ENCODE data around the gene SFPQ.

The SFPQ gene

GRCh38 chr1:35202048-35202719, 9.2 kb upstream of the SFPQ start:
- peak; percentile 90 for TF ChIP-seq CTCF (IDR thresholded peaks at IDR 0.05; ENCODE audit: insufficient read depth, missing control alignments)
- FAIRE-seq (peak; percentile 87), DNase-seq (ENCODE audit: insufficient read length, low spot score) (peak; percentile 38)

DNA sequence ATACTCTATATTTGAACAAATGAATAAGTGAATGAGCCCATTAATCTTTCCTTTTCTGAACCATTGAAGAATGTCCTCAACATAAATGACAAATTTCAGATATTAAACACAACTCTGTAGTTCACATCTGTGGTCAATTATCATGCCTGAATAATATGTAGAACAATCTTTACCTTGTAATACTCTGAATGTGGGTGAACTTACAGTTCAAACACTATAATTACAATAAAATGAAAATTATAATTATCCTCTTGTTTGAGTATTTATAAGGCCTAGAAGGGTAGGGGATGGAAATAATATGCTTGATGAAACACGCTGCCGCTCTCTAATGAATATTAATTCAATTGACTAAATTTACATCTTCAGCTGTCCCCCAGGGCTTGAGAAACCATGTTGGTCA, 8.7 kb upstream of the SFPQ start:
- no peak for TF ChIP-seq CTCF (IDR thresholded peaks at IDR 0.05; ENCODE audit: insufficient read depth, missing control alignments)
- FAIRE-seq (no peak), DNase-seq (ENCODE audit: insufficient read length, low spot score) (no peak)

- no peak for TF ChIP-seq CTCF (IDR thresholded peaks at IDR 0.05; ENCODE audit: insufficient read depth, missing control alignments)
- DNase-seq (ENCODE audit: insufficient read length, low spot score) (peak; percentile 45), FAIRE-seq (no peak)
Measured at GRCh38 chr1:35192056-35192852, 691 bp downstream of the SFPQ start.

- DNase-seq (ENCODE audit: insufficient read length, low spot score) (no peak), FAIRE-seq (no peak)
- TF ChIP-seq CTCF (IDR thresholded peaks at IDR 0.05; ENCODE audit: insufficient read depth, missing control alignments), result no peak
Measured at GRCh38 chr1:35191429-35192055, 1.4 kb downstream of the SFPQ start.

- DNase-seq (ENCODE audit: insufficient read length, low spot score) (no peak), FAIRE-seq (no peak)
- TF ChIP-seq CTCF (IDR thresholded peaks at IDR 0.05; ENCODE audit: insufficient read depth, missing control alignments), result no peak
Measured at GRCh38 chr1:35190784-35191183, 2.2 kb downstream of the SFPQ start.

GRCh38 chr1:35188578-35189392, 4.2 kb downstream of the SFPQ start:
- TF ChIP-seq CTCF (IDR thresholded peaks at IDR 0.05; ENCODE audit: insufficient read depth, missing control alignments), result no peak
- no peak for FAIRE-seq

More at GRCh38 chr1:35188578-35189392, 4.2 kb downstream of the SFPQ start:
- no peak for DNase-seq (ENCODE audit: insufficient read length, low spot score)
